Hematopoietic multipotent progenitor cell (in vitro differentiated cells): ENCODE data around the gene GMCL2. TPM values are rescaled to one million over a fixed set of nuclear protein-coding genes. Genes with fewer than 3 reads are reported as not detected.

ENCODE experiments used
- DNase-seq, 3 donors: peaks; one replicate each; pipeline ENCODE4 v3.0.0-alpha.2; 2011 to 2015; ENCODE audit warnings: low read depth in 2 of 3, low spot score in 2 of 3
- total RNA-seq: library from RNA; depleted of rRNA; stranded (reverse); fragments of >200 nt; gene quantifications from one replicate; pipeline ENCODE4 v1.2.3, GENCODE V29; 2012

GMCL2 gene
- total RNA-seq, 1 donor = not detected

- no peak for DNase-seq
These were observed 39.8 kb downstream of the GMCL2 start for GRCh38 chr5:178147406-178147805.

GRCh38 chr5:178145965-178146820 lies 41.0 kb downstream of the GMCL2 start:
- DNase-seq = peak; percentile 37 to 73 (median 56)

- no peak for DNase-seq
These were observed 43.3 kb downstream of the GMCL2 start for GRCh38 chr5:178143901-178144300.

- DNase-seq = no peak
These were observed 43.9 kb downstream of the GMCL2 start for GRCh38 chr5:178143246-178143645.

- no peak for DNase-seq
These were observed 44.5 kb downstream of the GMCL2 start for GRCh38 chr5:178142642-178143041.

- no peak for DNase-seq
These were observed 45.6 kb downstream of the GMCL2 start for GRCh38 chr5:178141550-178141949.

- no peak for DNase-seq
These were observed 49.2 kb downstream of the GMCL2 start for GRCh38 chr5:178137991-178138390.

GRCh38 chr5:178136990-178137389 lies 50.2 kb downstream of the GMCL2 start:
- DNase-seq = no peak

Other genes starting within 250 kb of the GMCL2 start
- gene PROP1, start 191.1 kb downstream of the GMCL2 start, total RNA-seq = not detected
- 5.1 TPM for gene N4BP3, start 73.8 kb downstream of the GMCL2 start, total RNA-seq
- gene RMND5B, start 56.4 kb downstream of the GMCL2 start, total RNA-seq = 30.4 TPM
- gene NHP2, start 33.5 kb downstream of the GMCL2 start, total RNA-seq = 122 TPM
- 53.1 TPM for gene HNRNPAB, start 17.2 kb upstream of the GMCL2 start, total RNA-seq
- gene PHYKPL, start 45.4 kb upstream of the GMCL2 start, total RNA-seq = 106 TPM